Immature natural killer cell (primary cell): Measurements from ENCODE around the gene CNOT8. TPM values are rescaled to one million over a fixed set of nuclear protein-coding genes. Genes with fewer than 3 reads are reported as not detected.
"Not testable (repeated sequence)": the region's sequence is repeated elsewhere in the genome, so short reads cannot be mapped to it uniquely, and the experiment has no call there.

ENCODE experiments used
- DNase-seq, 3 donors: peaks; one replicate each; pipeline ENCODE4 v3.0.0; 2022; ENCODE audit warnings: mixed read lengths in 1 of 3
- H3K27ac Mint-ChIP-seq, 6 donors: one replicate each; pipeline ENCODE4 v1.8.0; 2020; ENCODE audit warnings: mixed read lengths in 6 of 6, mild to moderate bottlenecking in 5 of 6, inconsistent platforms in 4 of 6, moderate library complexity in 3 of 6
- H3K27me3 Mint-ChIP-seq, 3 donors: one replicate each; pipeline ENCODE4 v1.8.0; 2020 to 2021; ENCODE audit warnings: low read depth in 3 of 3, mild to moderate bottlenecking in 3 of 3, mixed read lengths in 3 of 3, moderate library complexity in 3 of 3, inconsistent platforms in 1 of 3
- H3K36me3 Mint-ChIP-seq, 3 donors: one replicate each; pipeline ENCODE4 v1.8.0; 2020; ENCODE audit warnings: mixed read lengths in 3 of 3, inconsistent platforms in 2 of 3, mild to moderate bottlenecking in 2 of 3
- H3K4me1 Mint-ChIP-seq, 2 donors: one replicate each; pipeline ENCODE4 v1.8.0; 2020; ENCODE audit warnings: inconsistent platforms in 2 of 2, mild to moderate bottlenecking in 2 of 2, mixed read lengths in 2 of 2, moderate library complexity in 1 of 2
- H3K4me3 Mint-ChIP-seq, 5 donors: one replicate each; pipeline ENCODE4 v1.8.0; 2020; ENCODE audit warnings: mild to moderate bottlenecking in 5 of 5, mixed read lengths in 5 of 5, inconsistent platforms in 3 of 5, moderate library complexity in 3 of 5
- H3K9me3 Mint-ChIP-seq, 6 donors: one replicate each; pipeline ENCODE4 v1.8.0; 2020; ENCODE audit warnings: mild to moderate bottlenecking in 6 of 6, mixed read lengths in 6 of 6, inconsistent platforms in 4 of 6, moderate library complexity in 3 of 6
- polyA plus RNA-seq, 3 donors: library from polyadenylated mRNA; unstranded; fragments of 300-500 nt; fragmentation: Illumina TruSeq; gene quantifications; one replicate each; pipeline ENCODE4 v1.2.3, GENCODE V29; 2021

The CNOT8 gene
- polyA plus RNA-seq, 3 donors from 2014 or later, result 145 to 212 (median 153) TPM

- H3K27me3 Mint-ChIP-seq, result no peaks in the 10 kb centered on the region
- H3K9me3 Mint-ChIP-seq, result no peaks in the 10 kb centered on the region
- DNase-seq, result no peak
- H3K4me1 Mint-ChIP-seq, result no peaks in the 10 kb centered on the region
- no peak overlapping the region for H3K4me3 Mint-ChIP-seq
- H3K36me3 Mint-ChIP-seq, result peaks cover 29 to 74% (median 41%) of the 10 kb centered on the region in 3 donors
- H3K27ac Mint-ChIP-seq, result peak overlapping the region in 1 of 6 donors; percentile 28
These were observed 37.5 kb downstream of the CNOT8 start for GRCh38 chr5:154895606-154896561.

- Mint-ChIP-seq H3K9me3 (no peaks in the 10 kb centered on the region), H3K4me1 (no peaks in the 10 kb centered on the region), H3K4me3 (no peak overlapping the region), H3K27ac (no peak overlapping the region), H3K36me3 (peaks cover 29 to 67% (median 36%) of the 10 kb centered on the region in 3 donors), H3K27me3 (no peaks in the 10 kb centered on the region)
- DNase-seq, result no peak
These were observed 38.2 kb downstream of the CNOT8 start for GRCh38 chr5:154896562-154897165.

GRCh38 chr5:154898210-154898609 lies 39.8 kb downstream of the CNOT8 start:
- Mint-ChIP-seq H3K36me3 (peaks cover 32 to 70% (median 41%) of the 10 kb centered on the region in 3 donors), H3K4me3 (no peak overlapping the region), H3K9me3 (no peaks in the 10 kb centered on the region), H3K27me3 (no peaks in the 10 kb centered on the region), H3K4me1 (no peaks in the 10 kb centered on the region), H3K27ac (no peak overlapping the region)
- DNase-seq, result no peak

- no peak overlapping the region for H3K27ac Mint-ChIP-seq
- no peaks in the 10 kb centered on the region for H3K9me3 Mint-ChIP-seq
- H3K4me3 Mint-ChIP-seq, result no peak overlapping the region
- peaks cover 35 to 72% (median 44%) of the 10 kb centered on the region in 3 donors for H3K36me3 Mint-ChIP-seq
- H3K27me3 Mint-ChIP-seq, result no peaks in the 10 kb centered on the region
- no peaks in the 10 kb centered on the region for H3K4me1 Mint-ChIP-seq
- DNase-seq, result no peak
These were observed 40.9 kb downstream of the CNOT8 start for GRCh38 chr5:154899151-154899816.

- no peak for DNase-seq
- no peaks in the 10 kb centered on the region for H3K9me3 Mint-ChIP-seq
- H3K36me3 Mint-ChIP-seq, result peaks cover 40 to 75% (median 47%) of the 10 kb centered on the region in 3 donors
- H3K4me1 Mint-ChIP-seq, result no peaks in the 10 kb centered on the region
- no peak overlapping the region for H3K27ac Mint-ChIP-seq
- no peak overlapping the region for H3K4me3 Mint-ChIP-seq
- H3K27me3 Mint-ChIP-seq, result no peaks in the 10 kb centered on the region
These were observed 41.6 kb downstream of the CNOT8 start for GRCh38 chr5:154900066-154900465.

GRCh38 chr5:154901276-154901675 lies 42.8 kb downstream of the CNOT8 start:
- H3K4me1 Mint-ChIP-seq, result no peaks in the 10 kb centered on the region
- no peak for DNase-seq
- peaks cover 39 to 63% (median 40%) of the 10 kb centered on the region in 3 donors for H3K36me3 Mint-ChIP-seq
- no peak overlapping the region for H3K4me3 Mint-ChIP-seq
- no peaks in the 10 kb centered on the region for H3K9me3 Mint-ChIP-seq
- H3K27ac Mint-ChIP-seq, result no peak overlapping the region
- no peaks in the 10 kb centered on the region for H3K27me3 Mint-ChIP-seq

GRCh38 chr5:154901913-154902312 lies 43.5 kb downstream of the CNOT8 start:
- Mint-ChIP-seq H3K36me3 (peaks cover 36 to 59% (median 40%) of the 10 kb centered on the region in 3 donors), H3K4me3 (no peak overlapping the region), H3K27me3 (no peaks in the 10 kb centered on the region), H3K27ac (no peak overlapping the region), H3K4me1 (no peaks in the 10 kb centered on the region), H3K9me3 (no peaks in the 10 kb centered on the region)
- DNase-seq, result no peak

- not testable (repeated sequence) for H3K9me3 Mint-ChIP-seq, DNase-seq, H3K4me1 Mint-ChIP-seq, H3K27me3 Mint-ChIP-seq, H3K4me3 Mint-ChIP-seq, H3K27ac Mint-ChIP-seq
- peaks cover 29 to 40% (median 32%) of the 10 kb centered on the region in 3 donors for H3K36me3 Mint-ChIP-seq
These were observed 47.2 kb downstream of the CNOT8 start for GRCh38 chr5:154905601-154906000.

- H3K9me3 Mint-ChIP-seq, result no peaks in the 10 kb centered on the region
- H3K4me3 Mint-ChIP-seq, result no peak overlapping the region
- no peaks in the 10 kb centered on the region for H3K27me3 Mint-ChIP-seq
- H3K36me3 Mint-ChIP-seq, result peaks cover 14 to 54% (median 23%) of the 10 kb centered on the region in 3 donors
- H3K27ac Mint-ChIP-seq, result no peak overlapping the region
- H3K4me1 Mint-ChIP-seq, result no peaks in the 10 kb centered on the region
- no peak for DNase-seq
These were observed 58.4 kb downstream of the CNOT8 start for GRCh38 chr5:154916874-154917273.

- peaks cover 5 to 45% (median 16%) of the 10 kb centered on the region in 3 donors for H3K36me3 Mint-ChIP-seq
These were observed 59.3 kb downstream of the CNOT8 start for GRCh38 chr5:154917757-154918156.

GRCh38 chr5:154923441-154924430 lies 65.3 kb downstream of the CNOT8 start:
- Mint-ChIP-seq H3K4me1 (no peaks in the 10 kb centered on the region), H3K27ac (no peak overlapping the region), H3K36me3 (peaks cover 13 to 59% (median 22%) of the 10 kb centered on the region in 3 donors), H3K9me3 (no peaks in the 10 kb centered on the region), H3K4me3 (no peak overlapping the region), H3K27me3 (no peaks in the 10 kb centered on the region)
- no peak for DNase-seq

More at GRCh38 chr5:154917757-154918156, 59.3 kb downstream of the CNOT8 start:
- no peak overlapping the region for H3K4me3 Mint-ChIP-seq
- H3K27ac Mint-ChIP-seq, result no peak overlapping the region
- no peak for DNase-seq
- H3K9me3 Mint-ChIP-seq, result no peaks in the 10 kb centered on the region
- H3K27me3 Mint-ChIP-seq, result no peaks in the 10 kb centered on the region
- no peaks in the 10 kb centered on the region for H3K4me1 Mint-ChIP-seq
